Measurements from ENCODE around the gene KXD1.
A peak's percentile ranks its signal among the peaks of the same experiment; 100 is the strongest.
"Not testable (repeated sequence)": the region's sequence is repeated elsewhere in the genome, so short reads cannot be mapped to it uniquely, and the experiment has no call there.

Gene KXD1

GRCh38 chr19:18587561-18587960, 29.9 kb downstream of the KXD1 start:
- DNase-seq, result no peak

- no peak for DNase-seq
These were observed 30.4 kb downstream of the KXD1 start for GRCh38 chr19:18587962-18588610.

- peak; percentile 85 for DNase-seq
These were observed 31.1 kb downstream of the KXD1 start, which contains the start of gene REX1BD for GRCh38 chr19:18588611-18589379. Gene REX1BD (plus strand): TSS chr19:18588798. CDS start chr19:18588802, 4 bp downstream.

- DNase-seq, result peak; percentile 60
These were observed 32.0 kb downstream of the KXD1 start for GRCh38 chr19:18589380-18590272.

DNA sequence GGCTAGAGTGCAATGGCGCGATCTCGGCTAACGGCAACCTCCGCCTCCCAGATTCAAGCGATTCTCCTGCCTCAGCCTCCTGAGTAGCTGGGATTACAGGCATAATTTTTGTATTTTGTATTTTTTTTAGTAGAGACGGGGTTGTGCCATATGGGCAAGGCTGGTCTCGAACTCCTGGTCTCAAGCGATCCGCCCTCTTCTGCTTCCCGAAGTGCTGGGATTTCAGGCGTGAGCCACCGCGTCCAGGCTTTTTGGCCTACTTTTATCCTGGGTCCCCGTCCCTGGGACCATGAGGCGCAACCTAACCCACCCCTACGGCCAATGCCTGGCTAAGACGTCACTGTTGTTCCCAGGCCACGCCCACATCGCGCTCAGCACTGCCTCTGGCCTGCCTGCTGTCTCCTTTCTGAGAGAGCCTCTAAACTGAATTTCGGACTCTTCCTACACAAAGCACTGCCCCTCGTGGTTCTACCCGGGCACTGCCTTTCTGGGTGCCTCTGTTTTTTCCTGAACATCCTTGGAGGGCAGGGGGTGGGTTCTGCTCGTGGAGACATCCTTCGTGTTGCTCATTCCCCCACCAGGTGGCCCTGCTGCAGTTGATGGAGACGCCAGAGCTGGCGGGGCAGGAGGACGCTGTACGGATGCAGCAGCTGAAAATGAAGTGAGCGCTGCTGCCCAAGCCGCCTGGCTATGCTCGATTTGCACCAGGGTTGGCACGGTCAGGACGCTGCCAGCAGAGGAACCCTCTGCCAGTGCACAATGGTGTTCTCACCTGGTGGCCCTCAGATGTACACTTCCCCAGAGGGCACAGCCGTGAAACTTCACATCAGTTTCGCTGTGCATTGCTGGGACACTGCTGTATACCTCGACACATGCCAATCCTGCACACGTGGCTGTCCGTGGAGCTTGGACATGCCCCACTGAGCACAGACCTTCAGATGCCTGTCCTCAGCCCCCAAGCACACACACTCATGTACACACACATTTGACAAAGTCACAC, 32.9 kb downstream of the KXD1 start:
- no peak for DNase-seq

GRCh38 chr19:18591735-18592385, 34.2 kb downstream of the KXD1 start:
- no peak for DNase-seq

DNA sequence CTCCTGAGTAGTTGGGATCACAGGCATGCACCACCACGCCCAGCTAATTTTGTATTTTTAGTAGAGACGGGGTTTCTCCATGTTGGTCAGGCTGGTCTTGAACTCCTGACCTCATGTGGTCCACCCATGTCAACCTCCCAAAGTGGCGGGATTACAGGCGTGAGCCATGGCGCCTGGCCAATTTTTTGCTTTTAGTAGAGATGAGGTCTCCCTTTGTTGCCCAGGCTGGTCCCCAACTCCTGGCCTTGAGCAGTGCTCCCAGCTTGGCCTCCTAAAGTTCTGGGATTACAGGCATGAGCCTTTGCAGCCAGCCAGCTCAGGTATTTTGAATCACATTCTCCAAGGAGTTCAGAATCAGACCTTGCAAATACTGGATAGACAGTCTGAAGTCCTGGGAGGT, 35.1 kb downstream of the KXD1 start:
- DNase-seq, result not testable (repeated sequence)

- no peak for DNase-seq
These were observed 35.9 kb downstream of the KXD1 start for GRCh38 chr19:18593367-18594095.

DNA sequence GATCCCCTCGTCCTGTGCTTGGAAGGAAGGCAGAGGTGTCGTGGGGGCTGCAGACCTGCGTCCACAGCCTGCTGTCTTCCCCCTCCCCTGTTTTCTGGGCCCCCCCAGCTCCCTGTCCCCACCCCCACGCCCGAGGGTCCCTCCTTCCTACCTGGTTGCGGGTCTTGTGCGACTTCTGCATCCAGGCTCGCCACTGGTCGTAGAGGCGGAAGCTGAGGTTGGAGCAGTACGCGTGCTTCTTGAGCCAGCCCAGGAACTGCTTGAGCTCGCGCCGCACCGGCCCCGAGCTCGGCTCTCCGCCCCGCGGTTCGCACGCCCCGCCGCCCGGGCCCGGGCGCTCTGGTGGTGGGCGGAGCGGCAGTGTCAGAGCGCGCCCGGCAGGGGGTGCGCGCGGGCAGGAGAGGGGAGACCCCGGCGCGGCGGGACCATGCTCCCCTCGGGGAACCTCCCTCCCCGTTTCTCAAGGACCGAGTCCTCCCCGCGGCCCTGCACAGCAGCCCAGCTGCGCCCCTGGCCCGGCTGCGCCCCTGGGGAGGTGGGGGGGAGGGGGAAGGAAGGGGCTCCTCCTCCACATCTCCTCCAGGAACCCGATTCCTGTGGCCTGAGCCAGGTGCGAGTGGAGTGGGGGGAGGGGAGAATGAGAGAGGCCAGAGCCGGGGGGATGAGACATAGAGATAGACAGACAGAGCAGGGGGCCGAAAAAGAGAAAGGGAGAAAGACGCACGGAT, 36.6 kb downstream of the KXD1 start:
- peak; percentile 72 for DNase-seq

- DNase-seq, result no peak
These were observed 37.2 kb downstream of the KXD1 start for GRCh38 chr19:18594824-18595373.

DNA sequence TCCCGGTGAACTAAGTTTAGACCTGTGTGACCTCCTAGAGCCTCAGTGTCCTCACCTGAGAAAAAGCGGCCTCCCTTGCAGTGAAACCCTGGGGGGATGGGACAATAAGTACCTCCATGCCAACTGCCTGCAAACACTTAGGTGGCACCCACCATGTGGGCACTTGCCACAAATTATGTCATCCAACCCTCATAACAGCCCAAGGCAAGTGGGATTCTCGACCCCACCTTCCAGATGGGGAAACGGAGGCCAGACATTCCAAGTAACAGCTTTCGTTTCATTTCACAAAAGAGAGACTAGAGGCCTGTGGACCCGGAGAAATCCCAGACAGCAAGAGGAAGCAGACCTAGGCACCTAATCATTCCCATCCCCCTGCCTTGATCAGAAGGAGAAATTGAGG, 37.8 kb downstream of the KXD1 start:
- DNase-seq, result no peak

GRCh38 chr19:18596752-18597157, 39.1 kb downstream of the KXD1 start:
- no peak for DNase-seq

DNA sequence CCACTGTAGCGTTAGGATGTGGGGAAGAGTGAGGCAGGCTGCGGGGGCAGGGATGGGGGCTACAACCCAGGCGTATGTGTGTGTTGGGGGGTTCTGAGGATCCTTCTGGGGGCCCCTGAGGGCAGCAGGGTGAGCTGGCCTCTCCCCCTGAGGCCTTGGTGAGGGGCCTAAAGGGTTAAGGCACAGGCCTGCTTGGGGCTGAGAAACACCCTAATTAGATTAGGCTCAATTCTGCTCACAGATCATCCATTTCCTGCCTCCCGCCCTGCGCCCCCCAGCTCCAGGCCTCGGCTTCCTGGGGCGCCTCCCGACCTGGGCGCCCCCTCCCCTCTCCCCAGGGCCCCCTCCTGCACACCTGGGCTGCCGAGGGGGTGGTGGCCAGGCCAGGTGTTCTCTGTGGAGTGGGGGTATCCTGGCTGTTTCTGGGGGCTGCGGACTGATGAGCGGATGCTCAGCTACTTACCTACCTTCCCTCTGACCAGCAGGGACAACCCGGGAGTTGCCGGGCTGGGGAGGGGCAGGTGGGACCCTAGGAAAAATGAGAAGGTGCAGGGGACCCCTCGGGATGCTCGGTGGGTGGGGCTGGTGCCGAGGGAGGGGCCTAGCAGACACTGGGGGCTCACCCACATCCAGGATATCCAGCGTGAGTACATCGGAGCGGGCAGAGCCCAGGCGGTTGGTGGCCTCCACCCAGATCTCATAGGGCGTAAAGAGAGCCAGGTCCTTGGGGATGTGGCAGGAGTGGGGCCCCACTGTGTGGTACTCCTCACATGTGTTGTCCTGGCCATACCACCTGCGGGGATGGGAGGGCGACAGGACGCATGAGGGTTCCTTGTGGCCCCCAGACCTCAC, 40.4 kb downstream of the KXD1 start:
- no peak for DNase-seq

GRCh38 chr19:18599485-18599884, 41.8 kb downstream of the KXD1 start:
- no peak for DNase-seq

GRCh38 chr19:18600692-18601397, 43.2 kb downstream of the KXD1 start:
- not testable (repeated sequence) for DNase-seq

DNA sequence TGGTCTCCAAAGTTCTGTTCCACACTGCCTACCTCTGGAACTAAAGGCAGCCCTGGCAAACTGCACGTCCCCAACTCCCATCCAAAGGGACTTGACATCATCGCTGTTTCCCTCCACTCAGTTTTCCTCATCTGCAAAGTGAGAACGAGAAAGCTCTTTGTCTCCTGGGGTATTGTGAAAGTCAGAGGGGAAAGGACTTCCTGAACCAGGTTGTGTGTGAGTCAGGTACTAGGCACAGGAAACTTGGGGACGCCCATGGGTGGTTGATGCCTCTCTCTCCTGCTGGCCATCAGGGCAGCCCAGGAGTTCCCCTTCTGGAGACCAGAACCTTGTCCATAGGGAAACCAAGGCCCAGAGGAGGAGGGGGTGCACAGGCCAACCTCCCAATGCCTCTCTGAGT, 44.2 kb downstream of the KXD1 start:
- DNase-seq, result no peak

DNA sequence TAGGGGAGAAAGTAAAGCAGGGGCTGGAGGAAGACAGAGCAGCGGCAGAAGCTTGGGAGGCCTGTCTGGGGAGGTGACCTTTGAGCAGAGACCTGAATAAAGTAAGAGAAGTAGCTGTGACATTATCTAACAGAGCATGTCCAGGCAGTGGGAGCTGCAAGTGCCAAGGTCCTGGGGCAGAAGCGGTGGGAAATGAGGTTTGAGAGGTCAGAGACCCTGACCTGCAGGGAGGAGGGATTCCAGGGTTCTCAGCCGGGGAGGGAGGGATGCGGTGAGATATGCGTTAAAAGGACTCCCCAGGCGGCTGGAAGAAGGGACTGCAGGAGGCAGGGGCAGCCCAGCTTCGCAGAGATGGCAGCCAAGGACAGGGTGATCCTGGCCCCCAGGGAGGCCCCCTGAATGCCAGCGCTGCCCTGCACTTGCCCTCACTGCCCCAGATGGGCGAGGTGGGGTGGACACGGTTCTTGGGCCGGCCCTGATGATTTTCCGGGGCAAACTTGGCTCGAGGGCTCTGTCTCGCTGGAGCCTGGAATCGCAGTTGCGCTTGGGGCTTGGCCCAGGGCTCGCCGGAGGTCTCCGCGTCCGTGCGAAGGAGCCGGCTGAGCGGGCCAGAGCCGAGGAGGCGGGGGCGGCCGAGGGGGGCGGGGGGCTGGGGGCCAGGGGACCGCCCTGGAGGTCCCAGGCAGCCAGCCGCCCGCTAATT, 45.7 kb downstream of the KXD1 start:
- no peak for DNase-seq
